Measurements from ENCODE around the gene CD8B.

GRCh38 chr2:86788881-86789686, 72.6 kb downstream of the CD8B start:
- TF ChIP-seq CTCF (IDR thresholded peaks at IDR 0.05) (no peak), POLR2AphosphoS5 (IDR thresholded peaks at IDR 0.05) (no peak), EP300 (IDR thresholded peaks at IDR 0.05) (no peak), POLR2A (IDR thresholded peaks at IDR 0.05) (no peak)

Measured in stomach (tissue), 4 donors.